Neural cell (in vitro differentiated cells): Measurements from ENCODE around the gene SLC22A5.

Experiments
- EP300 ChIP-seq: fragments of 450-650 bp; conservative IDR thresholded peaks from 2 replicates; pipeline ENCODE4 v1.6.1; 2014; ENCODE audit warnings: antibody characterized with exemption, mild to moderate bottlenecking, moderate library complexity; ENCODE audit not compliant: poor library complexity, severe bottlenecking
- EZH2 ChIP-seq: fragments of 200-600, 300-800 bp; shearing (Covaris generic), sonication (generic); IDR thresholded peaks from 2 replicates; pipeline ENCODE4 v1.6.1; 2014; ENCODE audit warnings: antibody characterized with exemption, low read length, borderline replicate concordance, mild to moderate bottlenecking; ENCODE audit not compliant: insufficient read depth, poor library complexity, severe bottlenecking
- MXI1 ChIP-seq: fragments of 450-650 bp; conservative IDR thresholded peaks from 2 replicates; pipeline ENCODE4 v1.6.1; 2014; ENCODE audit warnings: antibody characterized with exemption, mild to moderate bottlenecking; ENCODE audit not compliant: poor library complexity, severe bottlenecking
- POLR2AphosphoS5 ChIP-seq: IDR thresholded peaks from 2 replicates; pipeline ENCODE4 v1.6.1; 2012
- TAF1 ChIP-seq: IDR thresholded peaks from 2 replicates; pipeline ENCODE4 v1.6.1; 2012; ENCODE audit warnings: low read depth
- TF ChIP-seq, protein P1 (sequence below): fragments of 450-650 bp; IDR thresholded peaks from 2 replicates; pipeline ENCODE4 v1.5.1; 2014; ENCODE audit warnings: antibody characterized with exemption, mild to moderate bottlenecking, moderate library complexity; ENCODE audit not compliant: poor library complexity, severe bottlenecking

DNA sequence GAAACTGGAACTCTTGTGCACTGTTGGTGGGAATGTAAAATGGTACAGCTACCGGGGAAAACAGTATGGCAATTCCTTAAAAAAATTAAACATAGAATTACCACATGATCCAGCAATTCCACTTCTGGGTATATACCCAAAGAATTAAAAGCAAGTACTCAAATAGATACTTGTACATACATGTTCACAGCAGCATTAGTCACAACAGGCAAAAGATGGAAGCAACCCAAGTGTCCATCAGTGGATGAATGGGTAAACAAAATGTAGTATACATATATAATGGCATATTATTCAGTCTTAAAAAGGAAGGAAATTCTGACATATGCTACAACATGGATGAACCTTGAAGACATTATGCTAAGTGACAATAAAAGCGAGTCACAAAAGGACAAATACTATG lies 7.4 kb upstream of the SLC22A5 start:
- TF ChIP-seq, protein P1, sequence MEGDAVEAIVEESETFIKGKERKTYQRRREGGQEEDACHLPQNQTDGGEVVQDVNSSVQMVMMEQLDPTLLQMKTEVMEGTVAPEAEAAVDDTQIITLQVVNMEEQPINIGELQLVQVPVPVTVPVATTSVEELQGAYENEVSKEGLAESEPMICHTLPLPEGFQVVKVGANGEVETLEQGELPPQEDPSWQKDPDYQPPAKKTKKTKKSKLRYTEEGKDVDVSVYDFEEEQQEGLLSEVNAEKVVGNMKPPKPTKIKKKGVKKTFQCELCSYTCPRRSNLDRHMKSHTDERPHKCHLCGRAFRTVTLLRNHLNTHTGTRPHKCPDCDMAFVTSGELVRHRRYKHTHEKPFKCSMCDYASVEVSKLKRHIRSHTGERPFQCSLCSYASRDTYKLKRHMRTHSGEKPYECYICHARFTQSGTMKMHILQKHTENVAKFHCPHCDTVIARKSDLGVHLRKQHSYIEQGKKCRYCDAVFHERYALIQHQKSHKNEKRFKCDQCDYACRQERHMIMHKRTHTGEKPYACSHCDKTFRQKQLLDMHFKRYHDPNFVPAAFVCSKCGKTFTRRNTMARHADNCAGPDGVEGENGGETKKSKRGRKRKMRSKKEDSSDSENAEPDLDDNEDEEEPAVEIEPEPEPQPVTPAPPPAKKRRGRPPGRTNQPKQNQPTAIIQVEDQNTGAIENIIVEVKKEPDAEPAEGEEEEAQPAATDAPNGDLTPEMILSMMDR = no peak
- no peak for TF ChIP-seq TAF1
- no peak for TF ChIP-seq POLR2AphosphoS5
- TF ChIP-seq EP300 = no peak
- no peak for TF ChIP-seq MXI1
- TF ChIP-seq EZH2 = no peak
